Mesothelial cell of epicardium (in vitro differentiated cells): ENCODE data around the gene SEMA4C. TPM values are rescaled to one million over a fixed set of nuclear protein-coding genes. Genes with fewer than 3 reads are reported as not detected.

Experiments
- DNase-seq, 2 experiments: peaks; one replicate each; pipeline ENCODE4 v3.0.0; 2021; ENCODE audit warnings: low spot score in 2 of 2; ENCODE audit not compliant: unreplicated experiment in 2 of 2
- H3K27ac Mint-ChIP-seq: 2 replicates; pipeline ENCODE4 v1.8.0; 2021; ENCODE audit warnings: mixed read lengths
- H3K27me3 Mint-ChIP-seq: 2 replicates; pipeline ENCODE4 v1.8.0; 2021; ENCODE audit warnings: low read depth, mixed read lengths
- H3K36me3 Mint-ChIP-seq: 2 replicates; pipeline ENCODE4 v1.8.0; 2021; ENCODE audit warnings: mixed read lengths
- H3K4me1 Mint-ChIP-seq: 2 replicates; pipeline ENCODE4 v1.8.0; 2021; ENCODE audit warnings: mixed read lengths
- H3K4me3 Mint-ChIP-seq: 2 replicates; pipeline ENCODE4 v1.8.0; 2021; ENCODE audit warnings: mild to moderate bottlenecking, moderate library complexity, mixed read lengths
- H3K9me3 Mint-ChIP-seq: 2 replicates; pipeline ENCODE4 v1.8.0; 2021; ENCODE audit warnings: mixed read lengths
- total RNA-seq: library from RNA; stranded (reverse); gene quantifications from 3 replicates; pipeline ENCODE4 v1.2.1, GENCODE V29; 2021
- TF ChIP-seq, protein P1 (sequence below): fragments of 200-600 bp; sonication (generic); IDR thresholded peaks from one replicate; pipeline ENCODE4 v1.5.0; 2021; ENCODE audit warnings: antibody characterized with exemption; ENCODE audit not compliant: unreplicated experiment

SEMA4C gene
- total RNA-seq, 1 donor from 2014 or later, result 102 TPM

DNA sequence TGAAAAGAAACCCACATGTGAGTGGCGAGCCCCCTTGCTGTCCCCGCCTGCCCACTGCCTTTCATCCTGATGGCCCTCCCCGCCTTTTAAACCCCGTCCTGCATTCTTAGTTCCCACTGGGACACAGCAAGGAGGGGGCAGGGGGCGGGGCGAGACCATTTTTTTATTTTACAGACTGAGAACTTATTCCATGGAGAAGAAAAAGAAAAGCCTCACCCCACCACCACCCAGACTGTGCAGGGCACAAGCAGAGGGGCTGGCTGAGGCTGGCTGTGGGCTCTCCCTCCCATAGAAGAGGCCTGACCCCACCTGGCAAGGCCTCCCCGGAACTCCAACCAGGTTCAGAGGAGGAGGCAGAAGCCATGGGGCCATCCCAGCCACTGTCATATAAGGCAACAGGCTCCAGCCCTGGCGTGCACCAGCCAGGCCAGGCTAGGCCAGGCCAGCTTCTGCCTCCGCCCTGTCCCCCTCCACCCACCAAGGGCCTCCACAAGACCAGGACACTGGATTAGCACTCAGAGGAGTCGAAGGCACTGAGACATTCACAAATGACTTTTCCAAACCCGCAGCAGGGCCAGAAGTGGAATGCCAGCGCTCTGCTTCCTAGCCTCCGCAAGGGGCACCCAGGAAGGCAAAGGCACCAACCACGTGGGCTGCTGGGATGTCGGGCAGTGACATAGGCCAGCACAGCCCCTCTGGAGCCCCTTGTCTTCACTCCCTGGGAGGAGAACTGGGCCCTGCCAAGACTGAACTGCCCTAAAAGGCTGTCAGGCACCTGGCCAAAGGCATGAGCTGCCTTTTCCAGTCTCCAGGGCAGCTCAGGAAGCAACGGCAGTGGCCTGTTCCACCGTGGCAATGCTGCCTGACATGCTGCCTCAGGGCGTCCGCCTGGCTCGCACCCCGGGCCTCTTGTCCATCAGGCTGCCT is 37.5 kb upstream of the SEMA4C start:
- no peaks in the 10 kb centered on the region for H3K9me3 Mint-ChIP-seq
- no peak overlapping the region for H3K4me3 Mint-ChIP-seq
- peak overlapping the region; percentile 90 for H3K27ac Mint-ChIP-seq
- H3K4me1 Mint-ChIP-seq, result peaks cover 37% of the 10 kb centered on the region
- TF ChIP-seq, protein P1, sequence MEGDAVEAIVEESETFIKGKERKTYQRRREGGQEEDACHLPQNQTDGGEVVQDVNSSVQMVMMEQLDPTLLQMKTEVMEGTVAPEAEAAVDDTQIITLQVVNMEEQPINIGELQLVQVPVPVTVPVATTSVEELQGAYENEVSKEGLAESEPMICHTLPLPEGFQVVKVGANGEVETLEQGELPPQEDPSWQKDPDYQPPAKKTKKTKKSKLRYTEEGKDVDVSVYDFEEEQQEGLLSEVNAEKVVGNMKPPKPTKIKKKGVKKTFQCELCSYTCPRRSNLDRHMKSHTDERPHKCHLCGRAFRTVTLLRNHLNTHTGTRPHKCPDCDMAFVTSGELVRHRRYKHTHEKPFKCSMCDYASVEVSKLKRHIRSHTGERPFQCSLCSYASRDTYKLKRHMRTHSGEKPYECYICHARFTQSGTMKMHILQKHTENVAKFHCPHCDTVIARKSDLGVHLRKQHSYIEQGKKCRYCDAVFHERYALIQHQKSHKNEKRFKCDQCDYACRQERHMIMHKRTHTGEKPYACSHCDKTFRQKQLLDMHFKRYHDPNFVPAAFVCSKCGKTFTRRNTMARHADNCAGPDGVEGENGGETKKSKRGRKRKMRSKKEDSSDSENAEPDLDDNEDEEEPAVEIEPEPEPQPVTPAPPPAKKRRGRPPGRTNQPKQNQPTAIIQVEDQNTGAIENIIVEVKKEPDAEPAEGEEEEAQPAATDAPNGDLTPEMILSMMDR, result no peak
- no peaks in the 10 kb centered on the region for H3K36me3 Mint-ChIP-seq
- no peaks in the 10 kb centered on the region for H3K27me3 Mint-ChIP-seq
- peak in 1 of 2 experiments; percentile 56 for DNase-seq

DNA sequence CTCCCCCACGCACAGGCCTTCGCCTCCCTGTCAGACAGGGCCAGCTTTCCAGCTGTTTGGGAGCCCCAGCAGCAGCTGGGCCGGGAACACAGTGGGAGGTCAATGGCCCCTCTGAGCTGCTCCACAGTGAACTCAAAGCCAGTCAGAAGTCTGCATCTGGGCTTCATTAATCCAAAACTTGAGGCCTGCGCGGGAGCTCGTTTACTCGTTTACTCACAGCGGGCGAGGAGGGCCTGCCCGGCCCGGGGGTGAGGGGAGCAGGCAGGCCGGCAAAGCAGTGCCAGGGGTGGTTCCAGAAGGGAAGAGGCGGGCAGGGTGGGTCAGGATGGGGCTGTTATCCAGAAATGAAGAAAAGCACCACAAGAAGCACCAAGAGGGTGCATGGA is 36.8 kb upstream of the SEMA4C start:
- DNase-seq, result no peak
- Mint-ChIP-seq H3K4me3 (peak overlapping the region; percentile 13), H3K36me3 (no peaks in the 10 kb centered on the region), H3K27ac (peak overlapping the region; percentile 90), H3K27me3 (no peaks in the 10 kb centered on the region), H3K4me1 (peaks cover 33% of the 10 kb centered on the region), H3K9me3 (no peaks in the 10 kb centered on the region)
- TF ChIP-seq, protein P1, result no peak

DNA sequence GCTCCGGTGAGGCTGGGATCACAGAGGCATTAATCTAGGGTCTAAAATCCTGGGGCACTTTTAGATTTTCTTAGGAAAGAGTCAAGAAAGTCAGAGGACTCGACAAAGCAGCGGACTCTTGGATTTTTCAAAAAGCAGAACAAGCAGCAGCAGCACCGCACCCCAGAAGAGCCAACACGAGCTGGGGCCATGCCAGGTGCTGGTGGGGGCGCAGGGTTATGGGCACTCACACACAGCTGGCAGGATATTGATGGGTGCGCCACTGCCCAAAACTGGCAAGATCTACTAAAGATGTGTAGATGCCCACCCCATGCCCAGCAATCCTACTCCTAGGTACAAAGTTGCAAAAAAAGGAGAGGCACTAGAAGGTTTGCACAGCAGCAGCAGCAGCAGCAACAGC is 33.9 kb upstream of the SEMA4C start:
- H3K9me3 Mint-ChIP-seq, result no peaks in the 10 kb centered on the region
- H3K27me3 Mint-ChIP-seq, result no peaks in the 10 kb centered on the region
- DNase-seq, result no peak
- no peak overlapping the region for H3K27ac Mint-ChIP-seq
- TF ChIP-seq, protein P1, result no peak
- H3K4me3 Mint-ChIP-seq, result no peak overlapping the region
- no peaks in the 10 kb centered on the region for H3K36me3 Mint-ChIP-seq
- H3K4me1 Mint-ChIP-seq, result peaks cover 25% of the 10 kb centered on the region

GRCh38 chr2:96903318-96903717 is 33.4 kb upstream of the SEMA4C start:
- Mint-ChIP-seq H3K36me3 (no peaks in the 10 kb centered on the region), H3K27ac (no peak overlapping the region)

DNA sequence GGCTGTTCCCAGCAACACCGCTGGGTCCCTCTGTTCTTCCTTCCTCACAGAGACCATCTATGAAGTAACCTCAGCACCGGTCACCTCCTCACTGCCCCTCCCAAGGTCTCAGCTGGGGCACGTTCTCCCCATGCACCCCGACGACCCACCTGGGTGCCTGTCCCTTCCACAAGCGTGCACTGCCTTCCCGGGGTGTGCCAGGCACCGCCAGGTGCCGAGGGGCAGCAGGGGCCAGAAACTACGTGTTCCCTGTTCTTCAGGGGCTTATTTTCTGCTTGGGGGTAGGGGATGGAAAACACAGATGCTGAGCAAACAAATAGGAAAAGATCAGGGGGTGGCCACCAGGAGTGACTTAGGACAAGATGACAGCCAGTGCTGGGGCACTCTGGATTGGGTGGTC is 30.4 kb upstream of the SEMA4C start:
- DNase-seq, result no peak
- TF ChIP-seq, protein P1, result no peak
- no peak overlapping the region for H3K4me3 Mint-ChIP-seq
- H3K27ac Mint-ChIP-seq, result no peak overlapping the region
- no peaks in the 10 kb centered on the region for H3K9me3 Mint-ChIP-seq
- H3K36me3 Mint-ChIP-seq, result no peaks in the 10 kb centered on the region
- H3K27me3 Mint-ChIP-seq, result no peaks in the 10 kb centered on the region
- peaks cover 27% of the 10 kb centered on the region for H3K4me1 Mint-ChIP-seq

More at GRCh38 chr2:96903318-96903717, 33.4 kb upstream of the SEMA4C start:
- Mint-ChIP-seq H3K4me3 (no peak overlapping the region), H3K9me3 (no peaks in the 10 kb centered on the region), H3K4me1 (peaks cover 28% of the 10 kb centered on the region), H3K27me3 (no peaks in the 10 kb centered on the region)
- DNase-seq, result no peak
- TF ChIP-seq, protein P1, result no peak
